Measurements from ENCODE around the gene FAS. TPM values are rescaled to one million over a fixed set of nuclear protein-coding genes. Genes with fewer than 3 reads are reported as not detected.
A peak's percentile ranks its signal among the peaks of the same experiment; 100 is the strongest.

Gene FAS
- total RNA-seq, 1 donor from 2014 or later = 36.1 TPM

DNA sequence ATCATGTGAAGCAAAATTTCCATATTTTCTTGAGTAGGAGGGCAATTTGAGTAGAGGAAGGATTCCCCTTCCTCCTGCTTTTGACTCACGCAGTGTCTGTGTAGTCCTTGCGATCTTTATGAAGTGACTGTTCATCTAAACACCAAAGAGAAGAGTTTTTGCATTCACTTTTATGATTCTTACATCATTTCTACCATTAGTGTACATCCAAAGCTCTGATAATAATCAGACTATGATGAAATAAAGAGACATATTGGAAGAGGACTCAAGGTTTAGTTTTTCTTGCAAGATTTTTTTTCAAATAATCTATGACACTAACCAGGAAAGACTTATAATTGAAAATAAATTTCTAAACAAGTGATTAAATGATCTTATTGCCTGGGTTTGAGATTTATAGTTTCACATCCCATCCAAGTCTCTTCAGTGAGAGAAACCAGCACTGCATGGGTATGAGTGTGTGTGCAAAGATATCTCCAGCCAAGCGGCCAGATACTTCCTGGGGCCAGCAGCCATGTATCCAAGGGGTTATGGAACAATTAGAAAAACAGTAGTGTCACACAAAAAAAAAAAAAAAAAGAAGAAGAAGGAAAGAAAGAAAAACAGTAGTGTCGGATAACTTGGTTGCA is 36.0 kb upstream of the FAS start:
- TF ChIP-seq, protein P1, sequence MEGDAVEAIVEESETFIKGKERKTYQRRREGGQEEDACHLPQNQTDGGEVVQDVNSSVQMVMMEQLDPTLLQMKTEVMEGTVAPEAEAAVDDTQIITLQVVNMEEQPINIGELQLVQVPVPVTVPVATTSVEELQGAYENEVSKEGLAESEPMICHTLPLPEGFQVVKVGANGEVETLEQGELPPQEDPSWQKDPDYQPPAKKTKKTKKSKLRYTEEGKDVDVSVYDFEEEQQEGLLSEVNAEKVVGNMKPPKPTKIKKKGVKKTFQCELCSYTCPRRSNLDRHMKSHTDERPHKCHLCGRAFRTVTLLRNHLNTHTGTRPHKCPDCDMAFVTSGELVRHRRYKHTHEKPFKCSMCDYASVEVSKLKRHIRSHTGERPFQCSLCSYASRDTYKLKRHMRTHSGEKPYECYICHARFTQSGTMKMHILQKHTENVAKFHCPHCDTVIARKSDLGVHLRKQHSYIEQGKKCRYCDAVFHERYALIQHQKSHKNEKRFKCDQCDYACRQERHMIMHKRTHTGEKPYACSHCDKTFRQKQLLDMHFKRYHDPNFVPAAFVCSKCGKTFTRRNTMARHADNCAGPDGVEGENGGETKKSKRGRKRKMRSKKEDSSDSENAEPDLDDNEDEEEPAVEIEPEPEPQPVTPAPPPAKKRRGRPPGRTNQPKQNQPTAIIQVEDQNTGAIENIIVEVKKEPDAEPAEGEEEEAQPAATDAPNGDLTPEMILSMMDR (IDR thresholded peaks at IDR 0.05; ENCODE audit: insufficient read depth, low read length, severe bottlenecking) = no peak
- Histone ChIP-seq H3K27me3 (ENCODE audit: control insufficient read depth, insufficient read depth, low read length) (no peaks in the 10 kb centered on the region), H3K4me3 (ENCODE audit: low read depth, low read length) (no peak overlapping the region), H3K36me3 (ENCODE audit: control insufficient read depth, insufficient read depth, low read length) (no peaks in the 10 kb centered on the region)
- no peak for FAIRE-seq
- DNase-seq (ENCODE audit: low read depth) = no peak

DNA sequence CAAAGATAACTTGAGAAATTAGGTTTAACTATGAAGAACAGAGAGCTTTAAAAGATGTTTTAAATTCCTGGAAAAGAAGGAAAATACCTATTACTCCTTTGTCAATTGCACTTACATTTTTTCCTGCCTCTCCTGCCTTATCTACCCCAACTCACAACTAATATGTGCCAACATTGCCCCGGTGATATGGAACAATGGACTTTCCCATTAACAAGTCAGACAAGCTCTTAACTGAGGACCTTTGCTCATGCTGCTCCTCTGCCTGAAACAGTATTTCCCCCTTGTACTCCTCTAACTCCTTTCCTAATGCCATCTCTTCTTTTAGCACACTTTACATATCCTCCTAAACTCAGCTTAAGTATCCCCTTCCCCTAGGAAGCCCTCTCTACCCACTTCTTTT is 33.2 kb upstream of the FAS start:
- DNase-seq (ENCODE audit: low read depth) (no peak), FAIRE-seq (no peak)
- Histone ChIP-seq H3K4me3 (ENCODE audit: low read depth, low read length) (no peak overlapping the region), H3K27me3 (ENCODE audit: control insufficient read depth, insufficient read depth, low read length) (no peaks in the 10 kb centered on the region), H3K36me3 (ENCODE audit: control insufficient read depth, insufficient read depth, low read length) (no peaks in the 10 kb centered on the region)
- TF ChIP-seq, protein P1 (IDR thresholded peaks at IDR 0.05; ENCODE audit: insufficient read depth, low read length, severe bottlenecking) = no peak

DNA sequence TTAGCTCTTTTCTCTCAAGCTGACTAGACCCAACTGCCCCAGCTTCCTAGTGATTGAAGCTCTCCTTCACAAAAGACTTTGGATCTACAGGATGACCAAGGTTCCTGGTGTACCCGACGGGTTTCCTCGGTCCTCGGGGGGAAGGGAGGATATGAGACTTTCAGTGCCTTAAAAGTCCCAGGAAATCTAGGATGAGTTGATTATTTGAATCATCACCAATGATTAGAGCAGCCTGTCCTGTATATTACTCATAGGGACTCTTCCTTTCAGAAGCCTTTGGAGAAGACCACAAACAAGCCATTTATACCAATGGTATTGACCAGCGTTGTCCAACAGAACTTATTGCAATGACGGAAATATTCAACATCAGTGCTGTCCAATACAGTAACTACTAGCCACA is 31.9 kb upstream of the FAS start:
- Histone ChIP-seq H3K27me3 (ENCODE audit: control insufficient read depth, insufficient read depth, low read length) (no peaks in the 10 kb centered on the region), H3K36me3 (ENCODE audit: control insufficient read depth, insufficient read depth, low read length) (no peaks in the 10 kb centered on the region), H3K4me3 (ENCODE audit: low read depth, low read length) (no peak overlapping the region)
- TF ChIP-seq, protein P1 (IDR thresholded peaks at IDR 0.05; ENCODE audit: insufficient read depth, low read length, severe bottlenecking) = no peak
- DNase-seq (ENCODE audit: low read depth) (peak; percentile 20), FAIRE-seq (no peak)

DNA sequence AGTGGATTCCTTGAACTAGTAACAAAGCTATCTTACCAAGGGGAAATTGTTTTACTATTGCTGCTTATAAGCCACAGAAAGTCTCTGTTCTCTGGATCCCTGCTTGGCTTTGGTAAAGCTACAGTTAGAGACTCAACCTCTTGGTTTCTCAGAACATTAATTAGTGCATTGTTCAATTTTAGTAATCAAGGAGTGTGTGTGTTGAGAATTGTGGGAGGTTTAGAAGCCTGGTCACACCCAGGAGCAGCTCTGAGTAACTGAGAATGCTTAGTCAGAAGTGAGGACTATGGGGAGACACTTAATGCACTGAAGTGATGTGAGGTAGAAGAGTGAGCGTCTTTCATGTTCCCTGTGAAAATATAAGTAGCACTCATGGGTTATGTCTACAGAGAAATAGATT is 29.8 kb upstream of the FAS start:
- TF ChIP-seq, protein P1 (IDR thresholded peaks at IDR 0.05; ENCODE audit: insufficient read depth, low read length, severe bottlenecking) = no peak
- DNase-seq (ENCODE audit: low read depth) = peak; percentile 35
- FAIRE-seq = no peak
- H3K36me3 ChIP-seq (ENCODE audit: control insufficient read depth, insufficient read depth, low read length) = no peaks in the 10 kb centered on the region
- H3K27me3 ChIP-seq (ENCODE audit: control insufficient read depth, insufficient read depth, low read length) = no peaks in the 10 kb centered on the region
- H3K4me3 ChIP-seq (ENCODE audit: low read depth, low read length) = no peak overlapping the region

DNA sequence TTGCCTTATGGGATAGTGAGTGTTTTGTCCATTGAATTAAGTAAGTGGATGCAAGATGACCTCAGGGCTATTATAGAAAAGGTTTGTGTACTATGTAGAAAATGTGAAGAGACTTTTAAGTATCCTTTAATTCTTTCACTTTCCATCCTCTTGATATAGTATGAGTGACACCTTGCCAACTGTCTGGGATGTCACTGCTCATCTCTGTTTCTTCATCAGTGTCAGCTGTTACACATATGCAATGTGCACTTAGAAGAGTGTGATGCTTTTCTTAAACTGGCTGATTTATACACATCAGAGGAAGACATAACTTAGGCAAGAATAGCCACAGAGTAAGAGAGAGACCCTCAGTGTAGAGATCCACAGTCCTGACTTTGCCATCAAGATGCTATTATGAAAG is 29.3 kb upstream of the FAS start:
- no peak for FAIRE-seq
- TF ChIP-seq, protein P1 (IDR thresholded peaks at IDR 0.05; ENCODE audit: insufficient read depth, low read length, severe bottlenecking) = no peak
- Histone ChIP-seq H3K36me3 (ENCODE audit: control insufficient read depth, insufficient read depth, low read length) (no peaks in the 10 kb centered on the region), H3K27me3 (ENCODE audit: control insufficient read depth, insufficient read depth, low read length) (no peaks in the 10 kb centered on the region), H3K4me3 (ENCODE audit: low read depth, low read length) (no peak overlapping the region)
- DNase-seq (ENCODE audit: low read depth) = no peak

DNA sequence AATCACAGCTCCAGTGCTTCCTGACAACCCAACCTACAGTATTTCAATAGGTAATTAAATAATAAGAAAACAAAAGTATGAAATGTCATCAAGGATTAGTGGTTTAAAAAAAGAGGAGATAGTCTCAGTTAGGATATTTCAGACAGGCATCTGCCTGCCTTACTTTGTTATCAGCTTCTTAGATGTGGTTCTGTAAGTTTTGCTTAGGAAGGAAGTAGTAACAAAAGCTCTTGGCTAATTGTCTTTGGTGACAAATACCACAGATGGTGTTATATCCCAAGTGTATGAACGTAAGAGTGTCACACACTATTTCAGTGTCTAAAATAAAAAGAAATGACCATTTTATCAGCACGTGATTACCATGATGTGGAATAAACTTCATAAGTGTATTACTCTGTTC is 28.3 kb upstream of the FAS start:
- Histone ChIP-seq H3K4me3 (ENCODE audit: low read depth, low read length) (no peak overlapping the region), H3K27me3 (ENCODE audit: control insufficient read depth, insufficient read depth, low read length) (no peaks in the 10 kb centered on the region), H3K36me3 (ENCODE audit: control insufficient read depth, insufficient read depth, low read length) (no peaks in the 10 kb centered on the region)
- DNase-seq (ENCODE audit: low read depth) (no peak), FAIRE-seq (no peak)
- TF ChIP-seq, protein P1 (IDR thresholded peaks at IDR 0.05; ENCODE audit: insufficient read depth, low read length, severe bottlenecking) = no peak
